Muscle layer of duodenum (tissue), 2 donors: ENCODE data around the gene FOXD3.
"Not testable (repeated sequence)": the region's sequence is repeated elsewhere in the genome, so short reads cannot be mapped to it uniquely, and the experiment has no call there.

ENCODE experiments used
- H3K27ac ChIP-seq: one replicate; pipeline ENCODE4 v1.7.0; 2013; ENCODE audit warnings: mild to moderate bottlenecking, low read length
- H3K27me3 ChIP-seq: one replicate; pipeline ENCODE4 v1.7.0; 2013; ENCODE audit warnings: low read depth, mild to moderate bottlenecking, control low read depth, low read length
- H3K36me3 ChIP-seq, 2 donors: one replicate each; pipeline ENCODE4 v1.7.0; 2013; ENCODE audit warnings: low read length in 2 of 2, control low read depth in 1 of 2, mild to moderate bottlenecking in 1 of 2; ENCODE audit not compliant: insufficient read depth in 2 of 2, control insufficient read depth in 1 of 2
- H3K4me1 ChIP-seq, 2 donors: one replicate each; pipeline ENCODE4 v1.7.0; 2013; ENCODE audit warnings: low read length in 2 of 2, mild to moderate bottlenecking in 2 of 2, control low read depth in 1 of 2, moderate library complexity in 1 of 2; ENCODE audit not compliant: insufficient read depth in 2 of 2, control insufficient read depth in 1 of 2
- H3K4me3 ChIP-seq, 2 donors: one replicate each; pipeline ENCODE4 v1.7.0; 2013; ENCODE audit warnings: low read length in 2 of 2, low read depth in 1 of 2, mild to moderate bottlenecking in 1 of 2
- H3K9me3 ChIP-seq, 2 donors: one replicate each; pipeline ENCODE4 v1.7.0; 2013; ENCODE audit warnings: low read length in 2 of 2, control low read depth in 1 of 2, mild to moderate bottlenecking in 1 of 2; ENCODE audit not compliant: control insufficient read depth in 1 of 2
- donor health status: healthy.

Gene FOXD3

GRCh38 chr1:63329621-63330330 lies 7.4 kb downstream of the FOXD3 start:
- no peaks in the 10 kb centered on the region for H3K36me3 ChIP-seq
- peaks cover 0 to 8% of the 10 kb centered on the region in 2 donors for H3K4me1 ChIP-seq
- H3K27ac ChIP-seq = no peak overlapping the region
- H3K9me3 ChIP-seq = peaks cover 0 to 9% of the 10 kb centered on the region in 2 donors
- H3K4me3 ChIP-seq = no peak overlapping the region
- H3K27me3 ChIP-seq = peaks cover 68% of the 10 kb centered on the region

GRCh38 chr1:63330331-63330916 lies 8.1 kb downstream of the FOXD3 start:
- Histone ChIP-seq H3K27ac (no peak overlapping the region), H3K4me1 (peaks cover 0 to 8% of the 10 kb centered on the region in 2 donors), H3K36me3 (no peaks in the 10 kb centered on the region), H3K27me3 (peaks cover 62% of the 10 kb centered on the region), H3K4me3 (no peak overlapping the region), H3K9me3 (peaks cover 0 to 9% of the 10 kb centered on the region in 2 donors)

- Histone ChIP-seq H3K27ac (no peak overlapping the region), H3K4me3 (no peak overlapping the region), H3K27me3 (no peaks in the 10 kb centered on the region), H3K9me3 (no peaks in the 10 kb centered on the region), H3K36me3 (no peaks in the 10 kb centered on the region), H3K4me1 (no peaks in the 10 kb centered on the region)
Measured at GRCh38 chr1:63342402-63342801, 20.0 kb downstream of the FOXD3 start.

GRCh38 chr1:63343922-63344321 lies 21.6 kb downstream of the FOXD3 start:
- Histone ChIP-seq H3K4me3 (no peak overlapping the region), H3K4me1 (no peaks in the 10 kb centered on the region), H3K27ac (no peak overlapping the region), H3K9me3 (no peaks in the 10 kb centered on the region), H3K27me3 (no peaks in the 10 kb centered on the region), H3K36me3 (no peaks in the 10 kb centered on the region)

GRCh38 chr1:63350320-63350719 lies 28.0 kb downstream of the FOXD3 start:
- no peaks in the 10 kb centered on the region for H3K9me3 ChIP-seq
- H3K27ac ChIP-seq = no peak overlapping the region
- H3K27me3 ChIP-seq = no peaks in the 10 kb centered on the region
- H3K36me3 ChIP-seq = no peaks in the 10 kb centered on the region
- no peak overlapping the region for H3K4me3 ChIP-seq
- no peaks in the 10 kb centered on the region for H3K4me1 ChIP-seq

- no peaks in the 10 kb centered on the region for H3K9me3 ChIP-seq
- no peak overlapping the region for H3K27ac ChIP-seq
- no peaks in the 10 kb centered on the region for H3K4me1 ChIP-seq
- no peaks in the 10 kb centered on the region for H3K36me3 ChIP-seq
- no peaks in the 10 kb centered on the region for H3K27me3 ChIP-seq
- no peak overlapping the region for H3K4me3 ChIP-seq
Measured at GRCh38 chr1:63352736-63353135, 30.4 kb downstream of the FOXD3 start.

GRCh38 chr1:63356234-63356633 lies 33.9 kb downstream of the FOXD3 start:
- not testable (repeated sequence) for H3K27me3 ChIP-seq, H3K36me3 ChIP-seq, H3K4me1 ChIP-seq, H3K4me3 ChIP-seq, H3K9me3 ChIP-seq, H3K27ac ChIP-seq

GRCh38 chr1:63359561-63359960 lies 37.2 kb downstream of the FOXD3 start:
- Histone ChIP-seq H3K36me3 (no peaks in the 10 kb centered on the region), H3K9me3 (no peaks in the 10 kb centered on the region), H3K27ac (no peak overlapping the region)

GRCh38 chr1:63362073-63362472 lies 39.7 kb downstream of the FOXD3 start:
- no peak overlapping the region for H3K4me3 ChIP-seq
- H3K9me3 ChIP-seq = no peaks in the 10 kb centered on the region
- peaks cover 0 to 4% of the 10 kb centered on the region in 2 donors for H3K4me1 ChIP-seq
- no peaks in the 10 kb centered on the region for H3K27me3 ChIP-seq
- no peak overlapping the region for H3K27ac ChIP-seq
- H3K36me3 ChIP-seq = no peaks in the 10 kb centered on the region

More at GRCh38 chr1:63359561-63359960, 37.2 kb downstream of the FOXD3 start:
- Histone ChIP-seq H3K4me1 (no peaks in the 10 kb centered on the region), H3K27me3 (no peaks in the 10 kb centered on the region), H3K4me3 (no peak overlapping the region)

- no peak overlapping the region for H3K4me3 ChIP-seq
- no peaks in the 10 kb centered on the region for H3K36me3 ChIP-seq
- no peaks in the 10 kb centered on the region for H3K9me3 ChIP-seq
- H3K27ac ChIP-seq = no peak overlapping the region
- H3K4me1 ChIP-seq = peaks cover 0 to 4% of the 10 kb centered on the region in 2 donors
- no peaks in the 10 kb centered on the region for H3K27me3 ChIP-seq
Measured at GRCh38 chr1:63362578-63362977, 40.2 kb downstream of the FOXD3 start.

- Histone ChIP-seq H3K9me3 (no peaks in the 10 kb centered on the region), H3K27me3 (no peaks in the 10 kb centered on the region), H3K27ac (no peak overlapping the region), H3K36me3 (no peaks in the 10 kb centered on the region), H3K4me1 (peaks cover 1 to 7% of the 10 kb centered on the region in 2 donors), H3K4me3 (no peak overlapping the region)
Measured at GRCh38 chr1:63363014-63363413, 40.6 kb downstream of the FOXD3 start.

- Histone ChIP-seq H3K9me3 (no peaks in the 10 kb centered on the region), H3K4me1 (peaks cover 5 to 13% of the 10 kb centered on the region in 2 donors), H3K27me3 (no peaks in the 10 kb centered on the region), H3K4me3 (peak overlapping the region; percentile 91 to 92), H3K27ac (no peak overlapping the region), H3K36me3 (no peaks in the 10 kb centered on the region)
Measured at GRCh38 chr1:63366908-63367214, 44.5 kb downstream of the FOXD3 start.
